NOMO-1 treated with dmso at 0.1 percent for 144 hours (cell line): ENCODE data around the gene MAPK11.

ENCODE experiments used
- DNase-seq: peaks from one replicate; lab custom pipeline; 2025; ENCODE audit not compliant: unreplicated experiment; lab: John Stamatoyannopoulos, UW

MAPK11 gene

DNA sequence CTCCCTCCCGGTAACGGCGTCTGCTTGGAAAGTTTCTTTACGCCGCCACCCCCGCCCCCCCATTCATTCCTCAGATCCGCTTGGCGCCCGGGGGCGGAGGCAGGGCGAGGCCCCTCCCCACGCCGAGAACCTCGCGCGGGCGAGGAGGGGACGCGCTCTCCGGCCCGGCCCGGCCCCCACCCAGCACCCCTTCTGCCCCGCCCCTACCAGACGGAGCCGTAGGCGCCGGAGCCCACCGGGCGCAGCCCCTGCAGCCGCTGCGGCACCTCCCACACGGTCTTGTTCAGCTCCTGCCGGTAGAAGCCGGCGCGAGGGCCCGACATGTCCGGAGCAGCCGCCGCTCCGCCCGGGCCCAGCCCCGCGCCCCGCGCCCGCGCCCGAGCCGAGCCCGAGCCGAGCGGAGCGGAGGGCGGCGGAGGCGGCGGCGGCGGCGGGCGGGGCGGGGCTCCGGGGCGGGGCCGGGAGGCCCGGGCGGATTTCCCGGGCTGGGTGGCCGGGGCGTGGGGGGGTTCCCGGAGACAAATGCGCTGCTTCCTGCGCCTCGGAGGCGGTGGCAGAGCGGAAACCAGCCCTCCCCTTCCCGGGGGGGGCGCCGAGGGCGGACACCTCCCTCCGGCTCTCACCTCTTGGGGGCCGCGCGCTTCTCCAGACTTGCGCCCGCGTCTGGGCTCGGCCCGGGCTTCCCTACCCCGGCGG is at the start of gene MAPK11:
TSS of gene MAPK11 (minus strand) at position 411 of the 696 bp plus-strand sequence. CDS start at position 323, 88 bp downstream.
- DNase-seq, result no peak

DNA sequence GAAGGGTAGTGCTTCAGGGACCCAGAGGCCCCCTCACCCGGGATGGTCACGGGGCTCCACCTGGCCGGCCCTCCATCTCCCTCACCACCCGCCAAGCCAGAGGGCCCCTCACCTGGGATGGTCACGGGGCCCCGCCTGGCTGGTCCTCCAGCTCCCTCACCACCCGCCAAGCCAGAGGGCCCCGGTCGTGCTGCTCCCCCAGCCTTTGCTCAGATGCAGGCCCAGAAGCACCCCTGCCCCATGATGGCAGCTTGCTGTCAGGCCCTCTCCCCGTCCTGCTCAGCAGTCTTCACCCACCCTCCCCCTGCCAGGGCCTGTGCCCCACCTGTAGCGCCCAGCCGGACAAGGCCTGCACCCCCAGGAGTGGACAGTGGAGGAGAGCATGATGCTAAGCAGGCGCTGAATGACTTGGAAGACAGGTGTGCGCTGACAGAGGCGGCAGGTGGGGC is 49.3 kb upstream of the MAPK11 start:
- no peak for DNase-seq

DNA sequence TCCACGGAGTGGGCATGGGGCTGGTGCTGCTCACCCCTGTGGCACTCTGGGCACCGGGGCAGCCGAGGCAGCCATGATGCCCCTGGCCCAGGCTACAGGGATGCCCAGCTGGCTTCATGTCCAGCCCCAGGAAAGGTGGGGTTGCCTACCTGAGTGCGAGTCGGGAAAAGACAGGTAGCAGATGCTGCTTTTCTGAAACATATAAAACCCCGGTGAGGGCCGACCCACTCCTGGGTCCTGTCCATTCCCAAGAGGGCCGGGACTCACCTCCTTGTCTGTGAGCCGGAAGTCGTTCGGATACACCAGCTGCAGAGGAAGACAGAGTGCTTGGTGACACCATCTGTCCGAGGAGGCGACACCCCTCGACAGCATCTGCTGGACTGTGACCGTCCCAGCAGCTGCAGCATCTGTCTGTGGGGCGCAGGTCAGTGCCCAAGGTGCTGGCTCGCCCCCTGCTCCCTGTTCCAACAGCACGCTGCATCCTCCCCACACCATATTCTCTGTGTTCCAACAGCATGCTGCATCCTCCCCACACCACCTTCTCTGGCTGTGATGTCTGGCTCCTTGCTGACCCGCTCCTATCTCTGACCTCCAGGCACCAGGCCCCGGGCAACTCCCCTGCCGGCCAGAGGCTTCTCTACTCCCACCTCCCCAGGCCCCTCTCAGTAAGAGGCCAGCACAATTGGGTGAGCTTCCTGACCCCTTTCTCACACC is 48.7 kb upstream of the MAPK11 start:
- DNase-seq, result no peak

DNA sequence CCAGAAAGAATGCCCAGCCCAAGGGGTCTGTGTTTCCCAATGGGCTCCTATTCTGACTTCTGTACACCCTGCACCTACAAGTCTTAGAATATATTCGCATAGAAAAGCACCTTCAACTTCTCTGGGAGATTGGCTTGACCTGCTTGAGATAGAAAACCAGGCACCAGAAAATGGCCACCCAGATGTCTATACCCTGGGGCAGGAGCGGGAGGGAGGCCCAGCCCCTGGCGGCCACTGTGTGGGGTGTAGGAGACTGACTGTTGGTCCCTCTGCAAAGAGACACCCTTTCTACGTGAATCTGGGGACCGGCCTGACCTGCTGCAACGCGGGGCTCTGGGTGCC is 48.1 kb upstream of the MAPK11 start:
- no peak for DNase-seq

DNA sequence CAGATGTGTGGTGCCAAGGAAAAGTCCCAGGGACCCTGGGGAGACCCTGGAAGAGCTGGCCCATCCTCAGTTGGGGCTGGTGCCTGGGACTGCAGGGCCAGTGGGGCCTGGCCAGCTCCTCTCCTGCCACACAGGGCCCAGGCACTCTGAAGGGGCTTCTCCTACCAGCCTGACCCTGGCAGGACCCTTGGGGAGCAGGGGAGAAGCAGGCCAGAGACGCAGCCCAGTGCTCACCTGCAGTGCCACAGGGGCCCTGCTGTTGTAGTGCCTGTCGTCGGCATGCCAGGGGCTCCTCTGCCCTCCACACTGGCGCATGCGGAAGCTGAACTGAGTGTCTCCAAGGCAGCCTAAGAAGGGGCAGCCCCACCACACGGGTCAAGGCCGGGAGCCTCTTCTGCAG is 47.5 kb upstream of the MAPK11 start:
- no peak for DNase-seq

DNA sequence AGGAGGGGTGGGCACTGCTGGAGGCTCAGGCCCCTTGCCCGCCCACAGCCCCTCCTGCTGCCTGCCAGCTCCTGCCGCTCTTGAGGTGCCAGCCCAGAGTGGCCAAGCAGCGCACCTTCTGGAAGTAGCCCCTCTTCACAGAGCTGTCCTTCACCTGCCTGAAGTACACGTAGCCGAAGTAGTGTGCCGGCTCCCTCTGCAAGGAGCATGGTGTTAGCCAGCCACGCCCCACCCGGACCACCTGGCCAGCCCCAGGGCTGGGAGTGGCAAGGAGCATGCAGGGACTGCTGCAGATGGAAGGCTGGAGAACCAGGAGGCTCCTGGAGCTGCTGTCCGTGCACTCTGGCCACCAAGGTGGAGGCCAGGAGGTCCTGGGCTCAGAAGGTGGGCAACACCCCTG is 47.0 kb upstream of the MAPK11 start:
- no peak for DNase-seq

DNA sequence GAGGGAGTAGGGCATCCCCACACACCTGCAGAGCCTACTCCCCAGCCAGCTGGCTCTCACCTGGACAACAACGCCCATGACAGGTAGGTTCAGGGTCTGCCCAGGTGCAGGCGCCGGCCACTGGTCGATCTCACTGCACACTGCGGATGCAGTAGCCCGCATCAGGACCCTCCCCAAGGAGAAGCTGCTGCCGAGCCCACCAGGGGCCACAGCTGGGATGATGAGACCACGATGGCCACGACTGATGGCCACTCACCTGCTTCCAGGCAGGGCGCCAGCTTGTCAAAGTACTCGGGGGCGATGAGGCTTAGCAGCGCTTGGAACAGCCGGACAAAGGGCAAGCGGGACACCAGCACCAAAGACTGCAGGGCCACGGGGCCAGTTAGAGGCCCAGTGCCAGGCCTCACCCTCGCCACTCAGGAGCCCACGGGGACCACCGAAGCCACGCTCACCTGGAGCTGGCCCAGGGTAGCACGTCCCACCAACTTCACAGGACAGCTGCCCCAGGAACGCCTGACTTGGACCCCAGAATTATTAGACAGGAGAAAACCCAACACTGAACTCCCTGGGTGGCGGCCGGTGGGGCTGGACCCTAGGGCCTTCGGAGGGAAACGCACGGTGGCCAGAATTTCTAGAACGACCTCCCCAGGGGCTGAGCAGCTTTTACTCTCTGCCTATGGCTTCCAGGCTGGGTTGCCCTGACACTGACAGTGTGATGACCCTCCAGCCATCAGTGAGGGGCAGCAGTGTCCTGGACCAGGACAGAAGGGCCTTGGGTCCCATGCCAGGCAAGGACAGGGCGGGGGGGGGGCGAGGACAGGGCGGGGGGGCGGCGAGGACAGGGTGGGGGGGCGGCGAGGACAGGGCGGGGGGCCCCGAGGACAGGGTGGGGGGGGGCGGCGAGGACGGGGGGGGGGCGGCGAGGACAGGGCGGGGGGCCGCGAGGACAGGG is 46.2 kb upstream of the MAPK11 start:
- no peak for DNase-seq

DNA sequence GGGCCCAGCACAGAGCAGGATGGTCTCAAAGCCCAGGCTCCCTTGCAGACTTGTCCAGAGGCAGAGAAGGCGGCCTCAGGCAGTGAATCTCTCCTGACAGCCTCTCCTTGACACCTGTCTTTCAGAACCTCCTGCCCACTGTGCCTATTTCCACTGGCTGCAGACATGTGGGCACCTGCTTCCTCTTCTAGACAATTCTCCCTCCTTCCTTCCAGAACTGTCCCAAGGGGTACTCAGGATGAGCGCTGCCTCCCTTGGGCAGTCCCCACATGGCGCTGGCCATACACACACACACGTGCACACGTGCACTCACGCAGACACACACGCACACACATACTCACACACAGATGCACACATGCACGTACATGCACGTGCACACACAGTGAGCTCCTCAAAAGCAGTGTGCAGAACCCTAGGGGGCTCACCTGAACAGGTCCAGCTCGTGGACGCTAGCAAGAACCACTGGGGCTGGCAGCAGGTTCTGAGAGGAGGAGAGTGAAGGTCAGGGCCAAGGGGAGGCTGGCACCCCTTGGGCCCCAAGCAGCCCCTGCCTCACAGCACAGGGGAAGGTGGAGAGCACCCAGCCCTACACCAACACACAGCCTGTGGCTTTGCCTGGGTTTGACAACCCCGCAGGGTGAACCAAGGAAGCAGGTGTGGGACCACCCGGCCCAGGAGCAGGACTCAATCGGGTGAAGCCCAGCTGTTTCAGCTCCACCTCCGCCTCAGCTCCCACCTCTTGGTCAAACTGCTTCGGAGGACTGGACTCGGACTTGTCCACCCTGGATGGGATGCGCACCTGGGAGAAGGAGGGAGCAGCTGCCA is 45.3 kb upstream of the MAPK11 start:
- no peak for DNase-seq

DNA sequence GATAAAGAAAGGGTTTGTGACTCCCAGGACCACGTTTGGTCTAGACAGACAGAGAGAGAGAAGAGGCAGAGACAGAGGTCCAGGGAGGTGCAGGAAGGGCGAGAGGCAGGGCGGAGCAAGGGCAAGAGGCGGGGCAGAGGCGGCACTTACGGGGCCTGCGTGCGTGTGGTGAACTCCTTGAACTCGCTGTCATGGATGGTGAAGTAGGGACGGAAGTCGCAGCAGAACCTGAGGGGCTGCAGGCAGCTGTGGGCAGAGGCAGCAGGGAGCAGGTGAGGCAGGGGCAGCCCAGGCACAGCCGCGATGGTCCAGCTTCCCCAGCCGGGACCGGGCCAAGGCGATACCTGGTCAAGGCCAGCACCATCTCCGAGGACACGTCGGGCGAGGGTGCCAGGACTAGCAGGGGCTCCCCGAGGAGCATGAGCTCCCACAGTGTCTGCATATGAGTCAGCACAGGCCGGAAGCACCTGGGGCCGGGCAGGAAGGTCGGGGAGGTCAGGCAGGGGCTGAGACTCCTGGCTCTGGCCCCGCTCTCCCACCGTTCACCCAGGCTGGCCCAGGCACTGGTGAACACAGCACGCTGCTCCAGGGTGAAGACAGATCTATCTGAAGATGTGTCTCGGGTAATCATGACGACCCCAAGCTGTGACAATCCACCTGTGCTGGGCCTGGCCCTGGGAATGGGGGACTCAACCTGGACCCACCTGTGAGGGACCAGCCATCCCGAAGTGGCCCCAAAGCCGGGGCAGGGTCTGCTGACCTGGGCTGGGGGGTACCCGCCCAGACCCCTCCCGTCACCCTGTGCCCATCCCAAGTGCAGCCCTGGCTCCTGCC is 44.5 kb upstream of the MAPK11 start:
- DNase-seq, result peak; percentile 92

DNA sequence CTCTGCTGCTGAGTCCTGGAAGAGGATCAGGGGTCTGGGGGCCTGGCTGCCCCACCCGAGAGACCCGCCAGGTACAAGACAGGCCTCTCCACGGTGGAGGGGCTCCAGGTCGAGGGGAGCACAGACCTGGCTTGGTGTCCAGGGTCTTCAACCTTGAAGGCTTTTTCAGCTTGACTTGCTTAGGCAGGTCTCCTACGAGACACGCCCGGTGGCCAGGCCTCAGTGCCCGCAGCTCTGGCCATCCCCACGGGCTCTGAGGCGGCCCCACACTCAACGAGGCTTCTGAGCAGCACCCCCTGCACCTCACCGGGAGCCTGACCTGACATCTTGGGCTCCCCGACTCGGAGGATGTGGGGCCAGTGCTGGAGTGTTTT is 43.9 kb upstream of the MAPK11 start:
- no peak for DNase-seq

DNA sequence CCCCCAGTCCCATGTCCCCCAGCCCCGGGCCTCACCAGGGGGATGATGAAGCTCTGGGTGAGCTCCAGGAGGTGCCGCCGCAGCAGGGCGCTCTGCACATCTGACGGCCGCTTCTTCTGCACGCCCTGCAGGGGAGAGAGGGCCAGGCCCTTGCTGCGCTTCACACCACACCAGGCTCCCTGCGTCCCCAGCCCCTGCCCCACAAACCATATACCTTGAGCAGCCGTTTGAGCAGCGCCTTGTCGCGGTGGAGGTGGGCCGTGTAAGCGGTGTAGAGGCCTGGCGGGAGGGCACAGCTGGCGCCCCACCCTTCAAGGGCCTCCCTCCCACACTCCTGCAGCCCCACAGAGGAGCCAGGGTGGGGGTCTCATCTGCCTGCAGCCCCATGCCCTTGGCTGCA is 43.4 kb upstream of the MAPK11 start:
- DNase-seq, result no peak

DNA sequence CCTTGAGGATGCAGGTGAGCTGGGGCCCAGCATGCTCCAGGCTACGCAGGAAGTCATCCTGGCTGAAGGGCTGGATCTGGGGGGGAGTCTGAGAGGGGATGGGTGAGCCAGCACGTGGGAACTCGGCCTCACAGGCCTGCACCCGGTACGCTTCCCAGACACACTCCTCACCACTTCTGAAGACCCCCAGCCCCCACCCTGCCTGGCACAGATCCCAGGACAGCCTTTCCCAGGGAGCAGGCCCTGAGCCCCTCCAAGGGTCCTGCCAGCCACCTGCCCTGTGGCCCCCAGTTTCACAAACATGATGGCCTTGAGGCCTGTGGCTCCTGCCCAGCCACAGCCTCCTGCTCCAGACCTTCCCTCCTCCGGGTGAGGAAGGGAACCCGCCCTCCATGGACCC is 42.8 kb upstream of the MAPK11 start:
- no peak for DNase-seq

DNA sequence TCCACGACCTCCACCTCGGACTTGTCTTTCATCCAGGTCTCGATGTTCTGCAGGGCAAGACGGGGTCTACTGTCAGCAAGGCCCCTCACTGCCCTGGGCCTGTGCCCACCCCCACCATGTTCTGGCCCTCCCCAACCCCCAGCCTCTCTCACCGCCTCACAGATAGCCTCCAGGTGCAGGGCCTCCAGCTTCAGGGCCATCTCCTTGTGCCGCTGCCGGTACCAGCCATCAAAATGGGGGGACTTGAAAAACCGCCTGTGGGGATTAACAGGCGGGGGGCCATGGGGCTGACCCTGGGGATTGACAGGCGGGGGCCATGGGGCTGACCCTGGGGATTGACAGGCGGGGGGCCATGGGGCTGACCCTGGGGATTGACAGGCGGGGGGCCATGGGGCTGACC is 42.2 kb upstream of the MAPK11 start:
- no peak for DNase-seq

DNA sequence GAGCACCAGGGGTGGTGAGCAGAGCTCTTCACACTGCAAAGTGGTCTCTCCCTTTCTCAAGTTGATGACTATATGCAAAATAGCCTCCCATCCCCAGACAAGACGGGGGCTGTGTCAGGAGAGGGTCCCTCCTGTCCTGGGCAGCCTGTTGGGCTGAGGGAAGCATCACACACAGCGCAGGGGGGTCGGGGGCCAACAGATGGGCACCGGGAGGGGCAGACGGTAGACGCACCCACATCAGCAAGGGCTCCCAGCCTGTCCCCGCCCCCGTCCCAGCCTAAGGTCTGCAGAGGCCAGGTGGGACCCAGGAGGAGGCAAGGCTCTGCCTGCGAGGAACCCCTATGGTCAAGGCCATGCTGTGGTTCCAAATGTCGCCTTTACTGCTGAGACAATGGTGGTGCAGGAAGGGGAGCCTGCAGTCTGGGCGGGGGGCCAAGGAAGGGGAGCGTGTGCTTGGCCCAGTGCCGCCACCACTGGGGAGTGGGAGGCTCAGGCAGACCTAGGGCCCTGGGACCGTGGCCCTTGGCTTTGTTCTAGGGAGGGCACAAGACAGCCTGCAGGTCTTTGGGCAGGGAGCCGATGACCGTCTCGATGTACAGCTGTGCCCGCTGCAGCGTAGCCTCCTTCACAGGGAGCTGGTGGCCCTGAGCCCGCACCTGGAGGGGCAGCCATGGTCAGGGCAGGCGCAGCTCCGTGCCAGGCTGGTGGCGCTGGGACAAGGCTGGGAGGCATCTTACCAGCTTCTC is 41.6 kb upstream of the MAPK11 start:
- no peak for DNase-seq

DNA sequence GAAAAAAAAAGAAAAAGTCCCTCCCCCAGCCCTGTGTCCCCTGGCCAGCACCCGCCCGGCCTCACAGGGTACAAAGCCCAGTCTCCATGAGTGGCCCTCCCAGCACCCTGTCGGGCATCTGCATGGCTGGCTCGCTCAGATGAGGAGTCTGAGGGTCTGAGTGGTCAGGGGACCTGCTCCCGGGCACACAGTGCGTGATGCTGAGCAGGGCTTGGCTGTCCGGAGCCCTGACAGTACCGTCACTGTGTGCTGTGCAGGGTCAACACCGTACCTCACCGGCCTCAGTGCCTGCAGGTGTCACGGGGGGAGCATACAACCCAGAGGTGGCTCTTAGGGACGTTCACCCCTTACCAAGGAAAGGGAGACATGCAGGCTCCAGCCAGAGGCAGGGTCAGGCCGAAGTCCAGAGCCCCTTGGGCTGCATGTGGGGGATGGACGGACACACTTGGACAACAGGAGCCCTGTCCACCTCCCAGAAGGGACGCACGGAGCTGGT is 40.8 kb upstream of the MAPK11 start:
- no peak for DNase-seq

DNA sequence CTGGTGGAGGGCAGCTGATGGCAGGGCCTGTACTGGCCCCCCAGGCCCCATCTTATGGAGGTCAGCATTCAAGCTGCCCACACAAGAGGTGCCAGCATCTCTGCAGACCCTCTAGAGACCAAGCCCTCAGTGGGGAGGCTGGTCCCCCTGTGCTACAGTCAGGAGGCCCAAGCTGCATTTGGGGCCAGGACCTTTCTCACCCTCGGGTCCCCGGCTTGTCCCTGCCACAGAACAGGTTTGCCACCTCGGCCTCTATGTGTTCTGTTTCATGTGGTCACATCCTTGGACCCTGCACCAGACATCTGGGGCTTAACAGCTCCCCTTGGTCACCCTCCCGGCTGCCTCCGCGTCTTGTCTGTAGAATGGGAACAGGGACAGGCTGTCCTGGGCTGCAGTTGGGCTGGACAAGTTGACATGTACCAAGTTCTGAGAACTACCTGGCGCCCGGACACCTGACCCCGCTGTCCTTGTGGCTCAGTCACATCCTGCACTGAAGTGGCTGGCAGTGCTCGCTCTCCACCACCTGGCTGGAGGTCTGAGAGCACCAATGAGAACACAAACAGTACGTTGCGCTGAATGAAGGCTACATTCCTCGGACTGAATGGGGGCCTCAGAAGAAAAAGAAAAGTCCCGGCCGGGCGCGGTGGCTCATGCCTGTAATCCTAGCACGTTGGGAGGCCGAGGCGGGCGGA is 40.0 kb upstream of the MAPK11 start:
- no peak for DNase-seq

DNA sequence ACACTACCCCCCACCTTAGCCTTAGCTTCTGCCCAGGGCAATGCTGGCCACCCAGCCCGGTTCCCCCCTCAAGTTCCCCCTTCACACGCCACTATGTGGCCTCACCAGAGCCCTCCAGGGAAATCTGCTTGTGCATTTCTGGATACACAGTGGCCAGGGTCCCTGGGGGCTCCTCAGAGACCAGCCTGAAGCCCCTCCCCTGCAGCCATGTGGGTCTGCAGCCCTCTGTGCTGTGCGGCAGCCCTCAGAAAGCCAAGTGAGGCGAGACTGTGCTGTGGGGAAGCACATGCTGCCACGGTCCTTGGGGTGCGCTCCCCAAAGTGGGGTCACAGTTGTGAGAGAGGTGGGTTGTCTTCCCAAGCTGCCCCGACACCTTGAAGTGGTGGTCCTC is 39.4 kb upstream of the MAPK11 start:
- DNase-seq, result no peak

DNA sequence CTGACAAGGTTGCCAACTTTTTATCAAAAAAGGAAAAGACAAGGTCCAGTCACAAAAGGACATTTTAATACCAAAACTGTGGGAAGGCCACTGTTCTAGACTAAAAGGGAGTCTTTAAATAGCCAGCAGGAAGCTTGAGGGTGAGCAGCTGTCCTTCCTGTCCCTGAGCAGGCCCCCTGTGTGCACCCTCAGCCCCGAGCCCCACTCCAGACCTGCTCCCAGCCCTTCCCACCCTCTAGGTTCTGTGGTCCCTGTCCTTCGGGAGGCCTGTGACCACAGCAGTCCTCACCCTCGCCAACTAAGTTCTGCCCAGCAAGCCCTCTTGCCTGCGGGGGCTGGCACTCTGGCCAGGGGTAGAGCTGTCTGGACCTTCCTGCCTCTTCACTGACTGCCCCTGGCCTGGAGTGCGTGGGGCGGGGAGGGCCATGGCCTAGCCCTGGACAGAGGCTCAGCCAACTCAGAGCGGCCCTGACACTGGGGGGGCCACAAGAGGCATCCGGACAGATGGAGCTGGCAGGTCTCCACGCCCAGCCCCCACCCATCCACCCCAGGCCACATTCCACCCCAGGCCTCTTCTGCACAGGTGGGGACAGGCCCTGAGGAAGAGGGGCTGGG is 38.9 kb upstream of the MAPK11 start:
- no peak for DNase-seq
